LNCAP (cell line): Measurements from ENCODE around the gene TNKS1BP1.

Experiments
- CTCF ChIP-seq: fragments of 450-650 bp; IDR thresholded peaks from 2 replicates; pipeline ENCODE4 v1.5.1; 2017; ENCODE audit warnings: mild to moderate bottlenecking

Gene TNKS1BP1

GRCh38 chr11:57305523-57305922 is 19.2 kb downstream of the TNKS1BP1 start:
- TF ChIP-seq CTCF: no peak

GRCh38 chr11:57303990-57304579 is 20.7 kb downstream of the TNKS1BP1 start:
- TF ChIP-seq CTCF: no peak

GRCh38 chr11:57303280-57303989 is 21.3 kb downstream of the TNKS1BP1 start:
- TF ChIP-seq CTCF: no peak

GRCh38 chr11:57302489-57302888 is 22.3 kb downstream of the TNKS1BP1 start:
- no peak for TF ChIP-seq CTCF

GRCh38 chr11:57301711-57302423 is 22.9 kb downstream of the TNKS1BP1 start:
- TF ChIP-seq CTCF: no peak

- TF ChIP-seq CTCF: no peak
These were observed 24.0 kb downstream of the TNKS1BP1 start for GRCh38 chr11:57300785-57301184.

GRCh38 chr11:57299150-57299737 is 25.5 kb downstream of the TNKS1BP1 start:
- TF ChIP-seq CTCF: no peak
